Urothelium cell line (cell line): ENCODE measurements around the gene ALDH1L1.

Experiments
- DNase-seq: peaks from one replicate; pipeline ENCODE4 v3.0.0; 2011; ENCODE audit warnings: low spot score, mixed read lengths
- FAIRE-seq: peaks from 2 replicates; lab custom pipeline; 2011; peaks lifted over from hg19 to GRCh38; lab: Jason Lieb, UNC

Gene ALDH1L1

GRCh38 chr3:126135406-126136076 lies 44.8 kb downstream of the ALDH1L1 start:
- FAIRE-seq: no peak
- no peak for DNase-seq

- no peak for FAIRE-seq
- no peak for DNase-seq
These were observed 45.3 kb downstream of the ALDH1L1 start for GRCh38 chr3:126135071-126135405.

GRCh38 chr3:126134219-126134975 lies 46.0 kb downstream of the ALDH1L1 start:
- FAIRE-seq (peak; percentile 77), DNase-seq (peak; percentile 73)

- DNase-seq (no peak), FAIRE-seq (no peak)
These were observed 46.8 kb downstream of the ALDH1L1 start for GRCh38 chr3:126133606-126134005.

GRCh38 chr3:126132751-126133511 lies 47.5 kb downstream of the ALDH1L1 start:
- DNase-seq: peak; percentile 31
- FAIRE-seq: no peak

- DNase-seq: no peak
These were observed 48.3 kb downstream of the ALDH1L1 start for GRCh38 chr3:126131881-126132750.

GRCh38 chr3:126130981-126131745 lies 49.2 kb downstream of the ALDH1L1 start:
- no peak for FAIRE-seq
- no peak for DNase-seq

More at GRCh38 chr3:126131881-126132750, 48.3 kb downstream of the ALDH1L1 start:
- no peak for FAIRE-seq

GRCh38 chr3:126130081-126130855 lies 50.1 kb downstream of the ALDH1L1 start:
- FAIRE-seq: no peak
- DNase-seq: no peak

- DNase-seq (no peak), FAIRE-seq (no peak)
These were observed 50.9 kb downstream of the ALDH1L1 start for GRCh38 chr3:126129398-126129891.

GRCh38 chr3:126128504-126129397 lies 51.6 kb downstream of the ALDH1L1 start:
- FAIRE-seq (no peak), DNase-seq (no peak)

- FAIRE-seq (no peak), DNase-seq (no peak)
These were observed 52.5 kb downstream of the ALDH1L1 start for GRCh38 chr3:126127904-126128303.

- FAIRE-seq (no peak), DNase-seq (no peak)
These were observed 52.9 kb downstream of the ALDH1L1 start for GRCh38 chr3:126127452-126127851.

- DNase-seq (no peak), FAIRE-seq (no peak)
These were observed 53.5 kb downstream of the ALDH1L1 start for GRCh38 chr3:126126811-126127431.

GRCh38 chr3:126126286-126126685 lies 54.1 kb downstream of the ALDH1L1 start:
- no peak for FAIRE-seq
- DNase-seq: no peak

GRCh38 chr3:126125781-126126251 lies 54.6 kb downstream of the ALDH1L1 start:
- DNase-seq (no peak), FAIRE-seq (no peak)

- DNase-seq: no peak
- FAIRE-seq: no peak
These were observed 55.0 kb downstream of the ALDH1L1 start for GRCh38 chr3:126125341-126125740.

- FAIRE-seq (no peak), DNase-seq (no peak)
These were observed 55.5 kb downstream of the ALDH1L1 start for GRCh38 chr3:126124896-126125295.
